ENCODE measurements around the gene CNOT6L.

- TF ChIP-seq CTCF (IDR thresholded peaks at IDR 0.05; ENCODE audit: low read depth, low read length, poor library complexity, severe bottlenecking) (no peak), EZH2phosphoT487 (IDR thresholded peaks at IDR 0.05; ENCODE audit: borderline replicate concordance, low read length) (no peak)
Measured at GRCh38 chr4:77788990-77789389, 30.2 kb downstream of the CNOT6L start.

Data from DOHH2 (cell line).